ENCODE results near the gene CYYR1. TPM values are rescaled to one million over a fixed set of nuclear protein-coding genes. Genes with fewer than 3 reads are reported as not detected.

CYYR1 gene
- total RNA-seq, 1 experiment from 2014 or later, result 13.6 TPM

GRCh38 chr21:26445440-26445839 lies 127.6 kb downstream of the CYYR1 start:
- no peak for DNase-seq
- Histone ChIP-seq H3K23me2 (ENCODE audit: insufficient read length, low read depth, low read length, poor library complexity, severe bottlenecking) (no peaks in the 10 kb centered on the region), H3K79me2 (ENCODE audit: insufficient read depth, low read length) (no peaks in the 10 kb centered on the region), H2BK15ac (ENCODE audit: low read depth, low read length) (no peak overlapping the region), H2BK120ac (ENCODE audit: low read depth, low read length, poor library complexity, severe bottlenecking) (no peak overlapping the region), H2BK12ac (ENCODE audit: insufficient read length, low read depth, low read length) (no peak overlapping the region), H4K91ac (ENCODE audit: insufficient read length, low read depth, low read length) (no peak overlapping the region), H3K56ac (ENCODE audit: insufficient read length, low read depth, low read length) (no peak overlapping the region), H3K23ac (ENCODE audit: insufficient read length, low read depth, low read length) (no peak overlapping the region), H3K4ac (ENCODE audit: low read depth, low read length) (no peak overlapping the region), H3K27ac (ENCODE audit: insufficient read length, low read depth, low read length) (no peak overlapping the region), H2AK5ac (ENCODE audit: insufficient read length, low read length) (no peak overlapping the region), H3T11ph (ENCODE audit: low read length) (no peak overlapping the region), H3K4me1 (ENCODE audit: insufficient read depth, low read length) (peaks cover 4% of the 10 kb centered on the region; the same call in 1 of the 2 replicates), H2BK20ac (ENCODE audit: low read depth, low read length, poor library complexity, severe bottlenecking) (no peak overlapping the region), H3K4me2 (ENCODE audit: insufficient read depth, insufficient read length, low read length) (no peak overlapping the region), H4K5ac (ENCODE audit: insufficient read length, low read depth, low read length) (no peak overlapping the region), H4K8ac (replicated peaks; ENCODE audit: insufficient read length, low read depth, low read length) (no peak overlapping the region), H3K9ac (ENCODE audit: extremely low read depth, insufficient read length, low read length) (no peak overlapping the region), H3K9me3 (ENCODE audit: control insufficient read depth, low read depth, low read length) (no peaks in the 10 kb centered on the region), H3K18ac (ENCODE audit: insufficient read length, low read depth, low read length) (no peak overlapping the region), H2BK5ac (ENCODE audit: insufficient read length, low read length) (no peak overlapping the region), H3K79me1 (ENCODE audit: insufficient read depth, low read depth, low read length, poor library complexity, severe bottlenecking) (no peaks in the 10 kb centered on the region), H3K27me3 (ENCODE audit: insufficient read depth, low read length) (no peaks in the 10 kb centered on the region), H2AFZ (ENCODE audit: low read length) (no peak overlapping the region), H4K20me1 (ENCODE audit: control insufficient read depth, insufficient read depth, insufficient read length) (no peaks in the 10 kb centered on the region), H3K14ac (ENCODE audit: insufficient read depth, low read length) (no peak overlapping the region)
- peaks cover 0 to 6% (median 0%) of the 10 kb centered on the region in 3 experiments; a peak in 2 of 7 replicates for H3K36me3 Mint-ChIP-seq (ENCODE audit: insufficient read depth in 1 of 3, low read depth in 3 of 3)
- TF ChIP-seq, protein P1, sequence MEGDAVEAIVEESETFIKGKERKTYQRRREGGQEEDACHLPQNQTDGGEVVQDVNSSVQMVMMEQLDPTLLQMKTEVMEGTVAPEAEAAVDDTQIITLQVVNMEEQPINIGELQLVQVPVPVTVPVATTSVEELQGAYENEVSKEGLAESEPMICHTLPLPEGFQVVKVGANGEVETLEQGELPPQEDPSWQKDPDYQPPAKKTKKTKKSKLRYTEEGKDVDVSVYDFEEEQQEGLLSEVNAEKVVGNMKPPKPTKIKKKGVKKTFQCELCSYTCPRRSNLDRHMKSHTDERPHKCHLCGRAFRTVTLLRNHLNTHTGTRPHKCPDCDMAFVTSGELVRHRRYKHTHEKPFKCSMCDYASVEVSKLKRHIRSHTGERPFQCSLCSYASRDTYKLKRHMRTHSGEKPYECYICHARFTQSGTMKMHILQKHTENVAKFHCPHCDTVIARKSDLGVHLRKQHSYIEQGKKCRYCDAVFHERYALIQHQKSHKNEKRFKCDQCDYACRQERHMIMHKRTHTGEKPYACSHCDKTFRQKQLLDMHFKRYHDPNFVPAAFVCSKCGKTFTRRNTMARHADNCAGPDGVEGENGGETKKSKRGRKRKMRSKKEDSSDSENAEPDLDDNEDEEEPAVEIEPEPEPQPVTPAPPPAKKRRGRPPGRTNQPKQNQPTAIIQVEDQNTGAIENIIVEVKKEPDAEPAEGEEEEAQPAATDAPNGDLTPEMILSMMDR (conservative IDR thresholded peaks at IDR 0.05), result no peak
- H3K9me3 Mint-ChIP-seq, result peaks cover 0 to 2% of the 10 kb centered on the region in 2 experiments; a peak in 2 of 5 replicates
- H3K27me3 Mint-ChIP-seq (ENCODE audit: low read depth), result peaks cover 1% of the 10 kb centered on the region; the same call in 1 of the 2 replicates
- no peak overlapping the region for H3K27ac Mint-ChIP-seq
- WGBS (ENCODE audit: extremely low coverage, insufficient read length, low lambda C conversion rate), result no CpG with 5 or more reads among the region's 1 CpG
- H3K4me1 Mint-ChIP-seq, result peaks cover 0 to 4% of the 10 kb centered on the region in 2 experiments; a peak in 2 of 4 replicates
- H3K4me3 Mint-ChIP-seq, result no peak overlapping the region
